Kidney epithelial cell (primary cell): ENCODE results near the gene KCP. TPM values are rescaled to one million over a fixed set of nuclear protein-coding genes. Genes with fewer than 3 reads are reported as not detected.

Experiments used
- DNase-seq: peaks from one replicate; pipeline ENCODE4 v3.0.0-alpha.2; 2010; ENCODE audit warnings: low read depth
- H3K27me3 ChIP-seq: 2 replicates; pipeline ENCODE4 v1.6.0; 2011; ENCODE audit warnings: low read length; ENCODE audit not compliant: control insufficient read depth, insufficient read depth
- H3K36me3 ChIP-seq: 2 replicates; pipeline ENCODE4 v1.5.1; 2011; ENCODE audit warnings: low read length; ENCODE audit not compliant: control insufficient read depth, insufficient read depth
- H3K4me3 ChIP-seq: 2 replicates; pipeline ENCODE4 v1.5.1; 2011; ENCODE audit warnings: low read depth, mild to moderate bottlenecking, control low read depth, low read length
- CTCF ChIP-seq: IDR thresholded peaks from 2 replicates; pipeline ENCODE4 v1.5.1; 2011; ENCODE audit warnings: mild to moderate bottlenecking, moderate library complexity, low read length, control low read depth, inconsistent platforms; ENCODE audit not compliant: insufficient read depth, poor library complexity, severe bottlenecking
- total RNA-seq: library from RNA; depleted of rRNA; stranded (reverse); fragments of >200 nt; gene quantifications from 2 replicates; pipeline ENCODE4 v1.2.3, GENCODE V29; 2015

The KCP gene
- total RNA-seq, 1 donor from 2014 or later: 1.3 TPM

GRCh38 chr7:128855559-128855958, 55.0 kb downstream of the KCP start:
- no peak overlapping the region for H3K4me3 ChIP-seq
- TF ChIP-seq CTCF: no peak
- no peak for DNase-seq
- peaks cover 4% of the 10 kb centered on the region for H3K36me3 ChIP-seq
- H3K27me3 ChIP-seq: no peaks in the 10 kb centered on the region

GRCh38 chr7:128854396-128854795, 56.1 kb downstream of the KCP start:
- H3K4me3 ChIP-seq: no peak overlapping the region
- TF ChIP-seq CTCF: no peak
- H3K36me3 ChIP-seq: peaks cover 6% of the 10 kb centered on the region
- DNase-seq: no peak
- H3K27me3 ChIP-seq: no peaks in the 10 kb centered on the region

GRCh38 chr7:128853799-128854198, 56.7 kb downstream of the KCP start:
- DNase-seq: no peak
- peaks cover 6% of the 10 kb centered on the region for H3K36me3 ChIP-seq
- TF ChIP-seq CTCF: no peak
- H3K27me3 ChIP-seq: no peaks in the 10 kb centered on the region
- H3K4me3 ChIP-seq: no peak overlapping the region

- no peaks in the 10 kb centered on the region for H3K27me3 ChIP-seq
- H3K36me3 ChIP-seq: peaks cover 6% of the 10 kb centered on the region
- no peak for TF ChIP-seq CTCF
- DNase-seq: no peak
- no peak overlapping the region for H3K4me3 ChIP-seq
Measured at GRCh38 chr7:128852537-128853254, 57.8 kb downstream of the KCP start.

- Histone ChIP-seq H3K27me3 (no peaks in the 10 kb centered on the region), H3K36me3 (peaks cover 7% of the 10 kb centered on the region), H3K4me3 (no peak overlapping the region)
- TF ChIP-seq CTCF: no peak
- no peak for DNase-seq
Measured at GRCh38 chr7:128849804-128850490, 60.6 kb downstream of the KCP start.
